ENCODE measurements around the gene TRPC3.

GRCh38 chr4:121938282-121939092, 13.4 kb downstream of the TRPC3 start:
- no peak for TF ChIP-seq CTCF (IDR thresholded peaks at IDR 0.05; ENCODE audit: insufficient read depth, low read depth, low read length)
- no peak for TF ChIP-seq EZH2 (IDR thresholded peaks at IDR 0.05; ENCODE audit: insufficient read depth, low read length)
